ENCODE results near the gene ANKRD6.

GRCh38 chr6:89483111-89483720 is 50.3 kb downstream of the ANKRD6 start:
- TF ChIP-seq POLR2A (IDR thresholded peaks at IDR 0.05; ENCODE audit: low read depth, low read length) (no peak), CTCF (IDR thresholded peaks at IDR 0.05; ENCODE audit: extremely low read depth in 1 of 2, insufficient read depth in 1 of 2, low read depth in 1 of 2, low read length in 2 of 2) (no peak), EZH2 (IDR thresholded peaks at IDR 0.05; ENCODE audit: borderline replicate concordance, low read depth, low read length, severe bottlenecking) (no peak), GATA2 (IDR thresholded peaks at IDR 0.05; ENCODE audit: insufficient read depth, insufficient read length, low read depth, low read length) (no peak), POLR2AphosphoS5 (IDR thresholded peaks at IDR 0.05; ENCODE audit: insufficient read depth, low read depth, low read length) (no peak)
